H1 (cell line): ENCODE data around the gene KCNMB2. TPM values are rescaled to one million over a fixed set of nuclear protein-coding genes. Genes with fewer than 3 reads are reported as not detected.

Experiments
- CTCF ChIA-PET: fragments of 300-600 bp; sonication (Branson Sonifier 250); formaldehyde crosslinking; loops from one replicate; lab custom pipeline; 2021; ENCODE audit not compliant: partially characterized antibody; lab: Charles Lee
- POLR2A ChIA-PET: fragments of 300-600 bp; sonication (Branson Sonifier 250); formaldehyde crosslinking; loops from one replicate; lab custom pipeline; 2021; ENCODE audit warnings: inconsistent platforms; ENCODE audit not compliant: partially characterized antibody; lab: Charles Lee
- DNase-seq, 2 experiments: peaks; one replicate each; pipeline versions ENCODE4 v3.0.0 to v3.0.0-alpha.2; 2010 to 2022; ENCODE audit warnings: low spot score in 2 of 2, low read depth in 1 of 2, mixed read lengths in 1 of 2
- FAIRE-seq: peaks from 2 replicates; lab custom pipeline; 2011; peaks lifted over from hg19 to GRCh38; lab: Jason Lieb, UNC
- H2AFZ ChIP-seq: 2 replicates; pipeline ENCODE4 v1.8.1; 2012; ENCODE audit warnings: low read length, inconsistent platforms
- H2AK5ac ChIP-seq: 2 replicates; pipeline ENCODE4 v1.6.1; 2013; ENCODE audit warnings: low read depth, low read length
- H2BK120ac ChIP-seq: replicated peaks from 2 replicates; pipeline ENCODE3; 2013; ENCODE audit warnings: low read depth, low read length, inconsistent platforms
- H2BK12ac ChIP-seq: 2 replicates; pipeline ENCODE4 v1.6.1; 2013; ENCODE audit warnings: low read depth, low read length
- H2BK15ac ChIP-seq: 2 replicates; pipeline ENCODE4 v1.6.1; 2013; ENCODE audit warnings: low read length
- H2BK20ac ChIP-seq: 2 replicates; pipeline ENCODE4 v1.6.1; 2013; ENCODE audit warnings: low read length
- H2BK5ac ChIP-seq: 2 replicates; pipeline ENCODE4 v1.6.1; 2013; ENCODE audit warnings: low read depth, low read length
- H3K14ac ChIP-seq: 2 replicates; pipeline ENCODE4 v1.6.1; 2013; ENCODE audit warnings: inconsistent platforms; ENCODE audit not compliant: insufficient read length
- H3K18ac ChIP-seq: 2 replicates; pipeline ENCODE4 v1.6.1; 2013; ENCODE audit warnings: low read length; ENCODE audit errors: extremely low read depth
- H3K23ac ChIP-seq: 2 replicates; pipeline ENCODE4 v1.6.1; 2013; ENCODE audit warnings: inconsistent platforms; ENCODE audit not compliant: insufficient read length
- H3K23me2 ChIP-seq: 2 replicates; pipeline ENCODE4 v1.6.1; 2013; ENCODE audit warnings: low read depth, low read length
- H3K27ac ChIP-seq: 2 replicates; pipeline ENCODE4 v1.6.1; 2011; ENCODE audit warnings: low read depth, low read length, inconsistent platforms
- H3K27me3 ChIP-seq, 4 experiments: replicated peaks in 1 of 4; 1 replicate in 1 of 4; 2 replicates in 3 of 4; pipeline versions ENCODE4 v1.6.1 to v1.8.1; 2011 to 2013; ENCODE audit warnings: low read length in 3 of 4, mild to moderate bottlenecking in 3 of 4, inconsistent platforms in 2 of 4, mixed read lengths in 2 of 4, moderate library complexity in 1 of 4; ENCODE audit not compliant: control insufficient read depth in 3 of 4, insufficient read depth in 3 of 4; ENCODE audit errors: extremely low read depth in 1 of 4
- H3K36me3 ChIP-seq, 4 experiments: 2 replicates each; pipeline versions ENCODE4 v1.6.1 to v1.8.1; 2011 to 2013; ENCODE audit warnings: mild to moderate bottlenecking in 4 of 4, low read length in 3 of 4, moderate library complexity in 2 of 4, control low read depth in 1 of 4, inconsistent platforms in 1 of 4; ENCODE audit not compliant: insufficient read depth in 4 of 4, control insufficient read depth in 2 of 4
- H3K4ac ChIP-seq: replicated peaks from 2 replicates; pipeline ENCODE3; 2013; ENCODE audit warnings: low read length, low read depth, mixed read lengths, inconsistent platforms; ENCODE audit not compliant: insufficient read length
- H3K4me1 ChIP-seq, 4 experiments: replicated peaks in 1 of 4; 1 replicate in 1 of 4; 2 replicates in 3 of 4; pipeline versions ENCODE4 v1.6.1 to v1.8.1; 2011 to 2013; ENCODE audit warnings: low read length in 3 of 4, inconsistent platforms in 2 of 4, mixed read lengths in 1 of 4; ENCODE audit not compliant: insufficient read depth in 4 of 4, control insufficient read depth in 3 of 4
- H3K4me2 ChIP-seq, 2 experiments: 2 replicates each; pipeline versions ENCODE4 v1.6.1 to v1.8.1; 2011 to 2013; ENCODE audit warnings: low read depth in 2 of 2, low read length in 2 of 2, control low read depth in 1 of 2, inconsistent platforms in 1 of 2, mild to moderate bottlenecking in 1 of 2; ENCODE audit not compliant: insufficient read depth in 1 of 2
- H3K4me3 ChIP-seq, 4 experiments: fragments of 200-600, 300-600 bp in 1 of 4; sonication (generic), shearing (Covaris generic), sonication (Bioruptor Twin) in 1 of 4; 2 replicates each; pipeline versions ENCODE4 v1.5.1 to v1.8.1; 2011 to 2016; ENCODE audit warnings: low read length in 4 of 4, low read depth in 3 of 4, control low read depth in 2 of 4, inconsistent platforms in 2 of 4, mild to moderate bottlenecking in 2 of 4, mixed read lengths in 1 of 4, moderate library complexity in 1 of 4; ENCODE audit not compliant: insufficient read depth in 2 of 4; ENCODE audit errors: extremely low read depth in 1 of 4
- H3K56ac ChIP-seq: replicated peaks from 2 replicates; pipeline ENCODE3; 2013; ENCODE audit warnings: low read depth, mild to moderate bottlenecking, mixed read lengths, low read length, inconsistent platforms; ENCODE audit not compliant: insufficient read length
- H3K79me1 ChIP-seq: 2 replicates; pipeline ENCODE4 v1.6.1; 2013; ENCODE audit warnings: low read depth, low read length, control low read depth
- H3K79me2 ChIP-seq, 2 experiments: 2 replicates each; pipeline versions ENCODE4 v1.6.1 to v1.8.1; 2012 to 2013; ENCODE audit warnings: low read length in 2 of 2, mild to moderate bottlenecking in 2 of 2, inconsistent platforms in 1 of 2; ENCODE audit not compliant: insufficient read depth in 2 of 2, control insufficient read depth in 1 of 2
- H3K9ac ChIP-seq, 4 experiments: replicated peaks in 1 of 4; 1 replicate in 1 of 4; 2 replicates in 3 of 4; pipeline versions ENCODE4 v1.6.1 to v1.8.1; 2011 to 2013; ENCODE audit warnings: low read depth in 3 of 4, low read length in 3 of 4, control low read depth in 2 of 4, mild to moderate bottlenecking in 2 of 4, moderate library complexity in 2 of 4, inconsistent platforms in 1 of 4; ENCODE audit errors: extremely low read depth in 1 of 4
- H3K9me3 ChIP-seq, 2 experiments: 2 replicates each; pipeline versions ENCODE4 v1.6.1 to v1.8.1; 2012 to 2013; ENCODE audit warnings: mild to moderate bottlenecking in 2 of 2, moderate library complexity in 2 of 2, control low read depth in 1 of 2, inconsistent platforms in 1 of 2, low read depth in 1 of 2, low read length in 1 of 2, mixed read lengths in 1 of 2; ENCODE audit not compliant: insufficient read depth in 2 of 2
- H4K20me1 ChIP-seq, 2 experiments: replicated peaks in 1 of 2; 2 replicates each; pipeline versions ENCODE3 to v1.8.1; 2011 to 2013; ENCODE audit warnings: inconsistent platforms in 2 of 2, low read length in 2 of 2, mild to moderate bottlenecking in 1 of 2; ENCODE audit not compliant: insufficient read depth in 2 of 2, control insufficient read depth in 1 of 2
- H4K5ac ChIP-seq: 2 replicates; pipeline ENCODE4 v1.6.1; 2013; ENCODE audit warnings: low read length, low read depth, mixed read lengths, inconsistent platforms; ENCODE audit not compliant: insufficient read length
- H4K8ac ChIP-seq: 2 replicates; pipeline ENCODE4 v1.8.0; 2013; ENCODE audit warnings: mild to moderate bottlenecking, moderate library complexity, low read length, inconsistent platforms; ENCODE audit not compliant: insufficient read depth; ENCODE audit errors: extremely low read depth
- H4K91ac ChIP-seq: replicated peaks from 2 replicates; pipeline ENCODE3; 2013; ENCODE audit warnings: low read length, mixed read lengths, inconsistent platforms; ENCODE audit not compliant: insufficient read length
- BCL11A ChIP-seq, 2 experiments: IDR thresholded peaks; one replicate each; pipeline ENCODE4 v1.6.1; 2011; ENCODE audit warnings: low read depth in 2 of 2, low read length in 2 of 2, mild to moderate bottlenecking in 2 of 2
- CBX8 ChIP-seq: fragments of 300-800, 300-1000 bp; sonication (generic); IDR thresholded peaks from 2 replicates; pipeline ENCODE4 v1.7.1; 2016; ENCODE audit warnings: low read depth, low read length, borderline replicate concordance
- CEBPB ChIP-seq: IDR thresholded peaks from 2 replicates; pipeline ENCODE4 v1.6.1; 2012; ENCODE audit warnings: low read depth, low read length
- JUND ChIP-seq: IDR thresholded peaks from 2 replicates; pipeline ENCODE4 v1.6.1; 2011; ENCODE audit warnings: mild to moderate bottlenecking, improper control_type of control experiment, low read length
- KDM5A ChIP-seq: fragments of 200-600 bp; IDR thresholded peaks from 2 replicates; pipeline ENCODE4 v1.7.1; 2012; ENCODE audit warnings: mild to moderate bottlenecking, low read length, inconsistent platforms, mixed read lengths
- NANOG ChIP-seq: IDR thresholded peaks from 2 replicates; pipeline ENCODE4 v1.6.1; 2011; ENCODE audit warnings: low read length, low read depth, mild to moderate bottlenecking, inconsistent platforms; ENCODE audit not compliant: insufficient read depth, poor library complexity, severe bottlenecking
- POU5F1 ChIP-seq: IDR thresholded peaks from 2 replicates; pipeline ENCODE4 v1.6.1; 2011; ENCODE audit warnings: low read depth, mild to moderate bottlenecking, low read length, moderate library complexity
- SIN3A ChIP-seq, 2 experiments: IDR thresholded peaks in 1 of 2; conservative IDR thresholded peaks in 1 of 2; 2 replicates each; pipeline ENCODE4 v1.6.1; 2011 to 2012; ENCODE audit warnings: low read length in 2 of 2, improper control_type of control experiment in 1 of 2, low read depth in 1 of 2, mild to moderate bottlenecking in 1 of 2
- WGBS, 2 experiments: shearing (Covaris generic) in 1 of 2; methylation state at CpG; one replicate each; pipeline versions ENCODE4 v1.1.6 to v1.1.7; 2013 to 2015; ENCODE audit warnings: low lambda C conversion rate in 2 of 2, mixed read lengths in 2 of 2, inconsistent platforms in 1 of 2, low coverage in 1 of 2, missing lambda C conversion rate in 1 of 2; ENCODE audit not compliant: insufficient replicate concordance in 2 of 2, insufficient coverage in 1 of 2, insufficient read length in 1 of 2; ENCODE audit errors: extremely low coverage in 1 of 2, missing lambda C conversion rate in 1 of 2; 5-methylcytosine and 5-hydroxymethylcytosine counted together
- polyA plus RNA-seq, 7 experiments: library from polyadenylated mRNA; depleted of rRNA in 3 of 7; stranded (reverse) in 5 of 7; unstranded in 2 of 7; fragments of >200 nt in 5 of 7; fragments of 200-250 nt in 2 of 7; gene quantifications; 1 replicate in 5 of 7; 2 replicates in 1 of 7; 4 replicates in 1 of 7; pipeline versions ENCODE4 v1.2.1 to v1.2.3, GENCODE V29; 2011 to 2013; ENCODE audit warnings: missing spikeins in 2 of 7, mixed read lengths in 2 of 7
- total RNA-seq: library from RNA; stranded (reverse); fragmentation: NEBNext Ultra II Directional; extraction: Animal tissue kit (Norgen Biotek cat#: 25700); gene quantifications from 2 replicates; pipeline ENCODE4 v1.2.1, GENCODE V29; 2021
- TF ChIP-seq, protein P1 (sequence below): IDR thresholded peaks from 2 replicates; pipeline ENCODE4 v1.6.1; 2011; ENCODE audit warnings: low read length, improper control_type of control experiment

Gene KCNMB2
- total and polyA plus RNA-seq, 2 of the 8 experiments (the other 6 are each of a cell fraction or from before 2014, with no cell fraction given): not detected

DNA sequence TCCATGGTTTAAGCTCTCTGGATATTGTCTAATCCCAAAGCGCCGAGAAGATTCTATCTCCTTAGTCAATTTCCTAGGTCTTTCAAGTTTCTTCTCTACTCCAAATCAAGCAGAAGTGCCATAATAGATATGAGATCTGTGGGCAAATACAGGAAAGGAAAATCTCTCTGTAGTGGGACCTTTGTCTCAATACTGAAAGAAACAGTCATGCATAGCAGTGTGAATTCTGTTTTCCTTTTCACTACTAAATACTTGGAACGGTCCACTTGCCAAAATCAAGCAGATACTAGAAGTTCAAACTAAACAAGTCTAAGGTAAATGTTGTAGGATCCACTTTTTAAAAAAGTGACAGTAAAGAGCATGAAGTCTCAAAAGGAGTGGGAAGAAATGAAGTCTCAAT lies 298.8 kb downstream of the KCNMB2 start:
- Histone ChIP-seq H3K56ac (no peak overlapping the region), H2BK15ac (no peak overlapping the region), H4K20me1 (no peaks in the 10 kb centered on the region), H3K4me1 (no peaks in the 10 kb centered on the region), H3K9me3 (0 out of 4 replicates have a peak, but pooled peaks cover 3% of the 10 kb centered on the region in 2 experiments), H3K4me3 (no peak overlapping the region), H3K4me2 (no peak overlapping the region), H2BK120ac (no peak overlapping the region), H3K27me3 (no peaks in the 10 kb centered on the region), H3K79me1 (no peaks in the 10 kb centered on the region), H2AK5ac (no peak overlapping the region), H3K14ac (no peak overlapping the region), H4K5ac (no peak overlapping the region), H3K27ac (no peak overlapping the region), H4K91ac (no peak overlapping the region), H3K9ac (no peak overlapping the region), H3K23ac (no peak overlapping the region), H3K79me2 (no peaks in the 10 kb centered on the region), H3K36me3 (no peaks in the 10 kb centered on the region), H4K8ac (no peak overlapping the region), H2BK20ac (no peak overlapping the region), H2AFZ (no peak overlapping the region), H3K23me2 (no peaks in the 10 kb centered on the region), H2BK12ac (no peak overlapping the region), H2BK5ac (no peak overlapping the region), H3K18ac (no peak overlapping the region), H3K4ac (no peak overlapping the region)
- DNase-seq: no peak
- FAIRE-seq: no peak
- ChIA-PET POLR2A (no interaction called here), CTCF (no interaction called here)
- 87% methylated on average over 3 of the region's 3 CpGs; no CpG with 5 or more reads in 1 of the 2 experiments for WGBS, 2 experiments
- TF ChIP-seq SIN3A (conservative IDR thresholded peaks at IDR 0.05 in 1 of 2, IDR thresholded peaks at IDR 0.05 in 1 of 2; ENCODE audit: low read depth in 1 of 2, low read length in 2 of 2): no peak
- TF ChIP-seq, protein P1, sequence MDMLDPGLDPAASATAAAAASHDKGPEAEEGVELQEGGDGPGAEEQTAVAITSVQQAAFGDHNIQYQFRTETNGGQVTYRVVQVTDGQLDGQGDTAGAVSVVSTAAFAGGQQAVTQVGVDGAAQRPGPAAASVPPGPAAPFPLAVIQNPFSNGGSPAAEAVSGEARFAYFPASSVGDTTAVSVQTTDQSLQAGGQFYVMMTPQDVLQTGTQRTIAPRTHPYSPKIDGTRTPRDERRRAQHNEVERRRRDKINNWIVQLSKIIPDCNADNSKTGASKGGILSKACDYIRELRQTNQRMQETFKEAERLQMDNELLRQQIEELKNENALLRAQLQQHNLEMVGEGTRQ: no peak
- TF ChIP-seq CEBPB: no peak
- no peak for TF ChIP-seq JUND
- TF ChIP-seq KDM5A: no peak
- no peak for TF ChIP-seq NANOG
- TF ChIP-seq POU5F1: no peak
- TF ChIP-seq BCL11A (IDR thresholded peaks at IDR 0.05; ENCODE audit: low read depth in 2 of 2, low read length in 2 of 2): no peak
- no peak for TF ChIP-seq CBX8
